Stimulated activated CD4-positive, alpha-beta T cell treated with anti-CD3 and anti-CD28 coated beads, Interleukin-1b, Interleukin-23, amount 100 ng/mL, for 1 hour (primary cell): Measurements from ENCODE around the gene MTOR.
"Not testable (repeated sequence)": the region's sequence is repeated elsewhere in the genome, so short reads cannot be mapped to it uniquely, and the experiment has no call there.

Source experiments
- DNase-seq, 2 donors: peaks; one replicate each; pipeline ENCODE4 v3.0.0-alpha.2; 2020; ENCODE audit warnings: low read depth in 2 of 2

The MTOR gene

DNA sequence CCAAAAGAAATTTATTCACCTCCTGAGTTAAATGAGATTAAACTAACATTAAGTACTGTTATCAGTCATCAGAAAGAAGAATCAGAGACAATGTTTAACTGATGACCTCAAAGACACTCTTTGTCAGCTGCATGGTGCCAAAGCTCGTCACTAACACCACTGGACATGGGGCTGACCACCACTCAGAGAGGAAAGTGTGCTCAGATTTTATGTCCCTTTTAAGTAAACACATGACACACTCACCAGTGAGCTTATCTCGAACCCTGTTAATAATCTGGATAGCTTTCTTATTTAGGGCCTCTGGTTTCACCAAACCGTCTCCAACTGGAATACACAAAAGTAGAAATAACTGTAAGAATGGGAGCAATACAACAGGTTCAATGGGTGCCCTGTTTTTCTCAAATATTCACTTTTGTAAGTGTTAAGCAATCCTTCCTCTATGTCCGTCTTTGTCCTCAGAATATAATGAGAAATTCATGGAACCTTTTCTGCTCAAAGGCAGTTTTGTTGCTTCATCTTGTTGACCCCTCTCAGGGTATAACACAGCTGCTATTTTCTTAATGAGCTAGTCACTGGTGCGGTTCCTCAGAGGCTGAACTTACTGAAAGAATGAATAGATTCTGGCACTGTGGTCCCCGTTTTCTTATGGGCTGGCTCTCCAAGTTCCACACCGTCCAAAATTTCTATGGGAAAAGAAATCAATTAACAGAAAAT lies 153.1 kb downstream of the MTOR start:
- DNase-seq: no peak

GRCh38 chr1:11107599-11107998 lies 154.8 kb downstream of the MTOR start:
- DNase-seq: no peak

- DNase-seq: no peak
Measured at GRCh38 chr1:11105586-11105985, 156.8 kb downstream of the MTOR start.

GRCh38 chr1:11101347-11101746 lies 161.0 kb downstream of the MTOR start:
- DNase-seq: no peak

DNA sequence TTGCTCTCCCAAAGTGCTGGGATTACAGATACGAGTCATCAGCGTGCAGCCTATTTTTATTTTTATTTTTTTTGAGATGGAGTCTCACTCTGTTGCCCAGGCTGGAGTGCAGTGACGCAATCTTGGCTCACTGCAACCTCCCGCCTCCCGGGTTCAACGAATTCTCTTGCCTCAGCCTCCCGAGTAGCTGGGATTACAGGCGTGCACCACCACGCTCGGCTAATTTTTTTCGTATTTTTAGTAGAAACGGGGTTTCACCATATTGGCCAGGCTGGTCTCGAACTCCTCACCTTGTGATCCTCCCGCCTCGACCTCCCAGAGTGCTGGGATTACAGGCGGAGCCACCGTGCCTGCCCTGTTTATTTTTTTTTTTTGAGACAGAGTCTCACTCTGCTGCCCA lies 161.5 kb downstream of the MTOR start:
- DNase-seq: not testable (repeated sequence)

- no peak for DNase-seq
Measured at GRCh38 chr1:11100149-11100493, 162.2 kb downstream of the MTOR start.

DNA sequence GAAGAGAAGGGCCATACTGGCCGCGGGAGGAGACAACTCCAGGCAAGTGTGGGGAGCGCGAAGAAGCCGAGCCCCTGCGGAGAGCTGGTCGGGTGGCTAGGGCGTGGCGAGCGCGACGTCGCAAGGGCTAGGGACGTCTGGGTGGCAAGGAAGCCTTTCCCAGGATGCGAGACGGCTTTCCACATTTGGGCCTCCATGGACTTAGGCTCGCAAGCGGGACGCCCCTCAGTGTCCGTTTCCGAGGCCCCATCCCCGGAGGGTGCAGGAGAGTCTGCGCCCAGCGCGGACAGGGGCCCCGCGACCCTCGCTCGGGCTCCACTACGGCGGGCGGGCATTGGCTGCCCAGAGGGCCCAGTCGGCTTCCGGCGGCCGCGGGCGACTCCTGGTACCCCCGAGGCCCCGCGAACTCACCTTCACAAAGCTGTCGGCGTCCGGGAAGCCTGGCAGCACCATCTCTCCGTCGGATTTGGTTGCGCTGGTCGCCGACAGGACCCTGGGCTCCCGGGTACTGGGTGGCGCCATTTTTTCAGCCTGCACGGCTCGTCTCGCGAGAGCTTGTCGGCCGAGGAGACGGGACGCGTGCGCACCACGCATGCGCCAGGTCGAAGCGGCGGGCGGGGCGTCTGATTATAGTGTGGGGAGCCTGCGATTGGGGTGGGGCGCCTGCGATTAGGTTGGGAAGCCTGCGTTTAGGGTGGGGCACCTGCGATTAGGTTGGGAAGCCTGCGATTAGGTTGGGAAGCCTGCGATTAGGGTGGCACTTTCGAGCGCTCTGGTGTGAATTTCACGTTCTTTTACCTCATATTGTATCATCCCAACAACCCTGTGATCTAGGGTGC lies 162.8 kb downstream of the MTOR start, which contains the start of gene EXOSC10:
Gene EXOSC10 (minus strand): TSS at position 560 of the 839 bp plus-strand sequence. CDS start 38 bp downstream, at position 522.
- peak; percentile 90 for DNase-seq

DNA sequence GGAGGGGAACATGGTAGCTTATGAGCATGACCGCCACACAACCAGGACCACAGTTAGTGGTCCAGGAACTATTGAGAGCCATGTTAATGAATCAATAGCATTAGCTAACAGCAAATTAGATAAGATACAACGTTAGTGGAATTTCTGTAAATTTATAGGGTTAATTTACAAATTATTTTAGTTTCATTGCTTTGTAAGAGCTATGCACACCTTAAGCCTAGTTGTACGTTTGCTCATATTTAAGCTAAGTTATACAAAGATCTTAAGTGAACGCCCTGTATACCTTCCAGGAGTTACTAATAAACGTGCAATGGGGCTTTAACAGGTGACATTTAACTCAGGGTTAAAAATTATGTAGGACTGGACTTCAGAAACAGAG lies 163.4 kb downstream of the MTOR start:
- DNase-seq: no peak

- DNase-seq: not testable (repeated sequence)
Measured at GRCh38 chr1:11083784-11084183, 178.6 kb downstream of the MTOR start.

GRCh38 chr1:11080931-11081330 lies 181.4 kb downstream of the MTOR start:
- DNase-seq: no peak

DNA sequence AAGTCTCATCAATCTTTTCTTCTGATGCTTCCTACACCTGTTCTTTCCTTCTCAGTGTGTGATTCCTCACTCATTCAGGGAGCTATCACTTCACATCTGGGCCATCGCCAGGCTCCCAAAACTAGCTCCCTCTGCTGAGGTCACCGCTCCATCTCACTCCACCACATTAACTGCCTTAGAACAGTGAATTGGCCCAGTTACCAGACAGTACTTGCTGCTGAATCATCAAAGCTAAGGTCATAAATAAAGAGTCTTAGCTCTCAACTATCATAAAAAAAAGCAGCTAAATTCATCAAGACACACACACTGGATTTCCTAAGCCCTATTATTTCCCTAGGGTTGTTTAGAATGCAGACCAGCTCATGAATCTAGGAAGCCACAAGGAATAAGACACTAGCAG lies 183.7 kb downstream of the MTOR start:
- DNase-seq: no peak

- DNase-seq: not testable (repeated sequence)
Measured at GRCh38 chr1:11073398-11073797, 189.0 kb downstream of the MTOR start.

- DNase-seq: no peak
Measured at GRCh38 chr1:11072216-11072917, 190.0 kb downstream of the MTOR start.

DNA sequence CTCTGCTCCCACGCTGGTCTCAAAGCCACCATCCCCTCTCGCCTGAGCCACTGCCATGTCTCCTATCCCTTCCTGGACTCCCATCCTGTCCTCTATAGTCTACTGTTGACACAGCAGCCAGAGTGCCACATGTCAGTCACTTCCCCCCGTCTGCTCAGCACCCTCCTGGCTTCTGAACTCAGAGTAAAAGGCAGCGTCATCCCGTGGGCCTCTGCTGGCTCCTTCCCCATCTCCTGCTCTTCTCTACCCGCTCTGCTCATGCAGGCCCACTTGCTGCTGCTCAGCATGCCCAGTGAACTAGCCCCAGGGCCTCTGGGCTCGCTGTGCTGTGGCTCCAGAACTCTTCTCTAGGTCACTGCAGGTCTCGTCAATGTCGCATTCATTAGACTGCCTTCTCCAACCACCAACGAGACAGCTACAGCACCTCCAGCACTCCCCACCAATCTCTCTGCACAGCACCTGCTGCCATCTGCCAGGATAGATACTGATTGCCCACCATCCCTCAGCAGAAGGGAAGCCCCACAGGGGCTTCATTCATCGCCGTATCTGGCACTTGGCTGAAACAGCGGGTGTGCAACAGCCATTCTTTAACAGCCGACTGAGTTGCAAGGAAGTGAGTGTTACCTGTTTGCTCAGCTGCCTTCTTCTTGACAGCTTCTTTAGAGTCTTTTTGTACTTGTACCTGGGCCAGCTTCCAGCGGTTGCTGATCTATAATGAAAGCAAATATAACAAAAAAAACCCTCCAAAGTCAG lies 190.7 kb downstream of the MTOR start:
- DNase-seq: no peak

- no peak for DNase-seq
Measured at GRCh38 chr1:11070876-11071275, 191.5 kb downstream of the MTOR start.

DNA sequence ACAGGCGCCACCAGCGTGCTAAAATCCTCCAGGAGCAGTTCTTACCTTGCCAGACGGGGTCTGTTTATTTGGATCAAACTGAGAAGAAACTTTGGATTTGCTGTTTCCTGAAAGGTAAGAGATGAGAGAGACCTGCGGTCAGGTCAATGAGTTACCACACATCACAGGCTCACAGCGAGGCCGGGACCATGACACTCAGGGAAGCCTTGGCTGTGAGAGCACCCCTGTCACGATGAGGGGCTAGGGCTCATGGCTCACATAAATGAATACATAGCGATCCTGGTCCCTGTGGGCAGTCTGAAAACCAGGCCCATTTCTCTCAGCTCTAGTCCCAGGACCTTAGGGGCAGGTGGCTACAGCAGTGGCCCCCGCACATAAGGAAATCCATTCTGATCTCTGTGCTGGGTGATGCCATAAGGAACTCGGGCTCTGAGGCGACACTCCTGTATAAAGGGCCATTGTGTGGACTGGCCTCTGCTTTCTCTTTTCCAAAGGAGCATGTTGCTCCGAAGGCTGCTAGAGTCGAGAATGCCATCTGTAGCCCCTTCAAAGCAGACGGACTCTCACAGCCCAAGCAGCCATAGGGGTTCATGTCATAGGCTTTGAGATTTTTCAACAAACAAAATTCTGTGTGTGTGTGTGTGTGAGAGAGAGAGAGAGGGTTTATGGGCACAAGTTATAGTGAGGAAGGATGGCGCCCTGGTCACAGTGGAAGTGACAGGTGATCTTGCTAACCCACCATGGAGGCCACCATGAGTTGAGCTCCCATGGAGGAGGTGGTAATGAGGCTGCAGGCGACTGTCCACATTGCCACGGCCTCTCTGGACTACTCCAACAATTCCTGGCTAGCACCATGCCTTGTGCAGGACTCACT lies 193.5 kb downstream of the MTOR start:
- no peak for DNase-seq

GRCh38 chr1:11067716-11068599 lies 194.4 kb downstream of the MTOR start:
- DNase-seq: no peak

DNA sequence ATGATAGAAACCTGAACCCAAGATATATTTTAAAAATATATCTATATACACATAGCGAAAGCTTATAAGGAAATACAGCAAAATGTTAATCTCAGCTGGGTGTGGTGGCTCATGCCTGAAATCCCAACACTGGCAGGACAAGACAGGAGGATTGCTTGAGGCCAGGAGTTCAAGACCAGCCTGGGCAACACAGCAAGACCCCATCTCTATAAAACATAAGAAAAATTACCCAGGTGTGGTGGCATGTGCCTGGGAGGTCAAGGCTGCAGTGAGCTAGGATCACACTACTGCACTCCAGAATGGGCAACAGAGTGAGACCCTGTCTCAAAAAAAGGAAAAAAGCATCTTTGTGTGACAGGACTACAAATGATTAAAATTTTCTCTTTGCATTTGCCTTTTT lies 196.6 kb downstream of the MTOR start:
- DNase-seq: no peak

- DNase-seq: no peak
Measured at GRCh38 chr1:11064942-11065341, 197.4 kb downstream of the MTOR start.
